NCI-H446 (cell line): ENCODE results near the gene THUMPD2.
"Not testable (repeated sequence)": the region's sequence is repeated elsewhere in the genome, so short reads cannot be mapped to it uniquely, and the experiment has no call there.

Experiments used
- DNase-seq, 2 experiments: peaks; one replicate each; lab custom pipeline; 2025; lab: John Stamatoyannopoulos, UW

THUMPD2 gene, protein sequence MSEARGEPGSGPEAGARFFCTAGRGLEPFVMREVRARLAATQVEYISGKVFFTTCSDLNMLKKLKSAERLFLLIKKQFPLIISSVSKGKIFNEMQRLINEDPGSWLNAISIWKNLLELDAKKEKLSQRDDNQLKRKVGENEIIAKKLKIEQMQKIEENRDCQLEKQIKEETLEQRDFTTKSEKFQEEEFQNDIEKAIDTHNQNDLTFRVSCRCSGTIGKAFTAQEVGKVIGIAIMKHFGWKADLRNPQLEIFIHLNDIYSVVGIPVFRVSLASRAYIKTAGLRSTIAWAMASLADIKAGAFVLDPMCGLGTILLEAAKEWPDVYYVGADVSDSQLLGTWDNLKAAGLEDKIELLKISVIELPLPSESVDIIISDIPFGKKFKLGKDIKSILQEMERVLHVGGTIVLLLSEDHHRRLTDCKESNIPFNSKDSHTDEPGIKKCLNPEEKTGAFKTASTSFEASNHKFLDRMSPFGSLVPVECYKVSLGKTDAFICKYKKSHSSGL

DNA sequence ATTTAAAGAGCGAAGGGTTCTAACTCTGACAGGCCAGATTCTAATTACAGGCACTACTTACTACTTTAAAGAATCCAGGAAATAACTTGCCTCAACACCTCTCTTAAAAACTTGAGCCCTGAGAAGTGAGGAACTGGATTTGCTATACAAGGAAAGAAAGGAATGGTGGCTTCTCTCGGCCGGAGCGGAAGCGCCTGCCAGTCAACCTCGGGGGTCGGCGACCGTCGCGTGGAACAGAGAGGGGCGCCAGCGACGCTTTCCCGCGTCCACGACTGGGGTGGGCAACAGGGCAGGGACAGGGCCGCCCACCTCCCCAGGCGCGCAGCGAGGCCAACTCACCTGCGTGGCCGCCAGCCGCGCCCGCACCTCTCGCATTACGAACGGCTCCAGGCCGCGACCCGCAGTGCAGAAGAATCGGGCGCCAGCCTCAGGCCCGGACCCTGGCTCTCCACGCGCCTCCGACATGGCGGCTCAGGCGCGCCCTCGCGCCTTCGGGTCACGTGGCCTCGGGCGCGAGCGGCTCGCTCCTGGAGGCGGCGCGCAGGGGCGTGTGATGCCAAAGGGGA is at the start of gene THUMPD2:
TSS of gene THUMPD2 (minus strand) at position 484 of the 566 bp plus-strand sequence. CDS start at position 465, 19 bp downstream.
- peak; percentile 53 to 84 for DNase-seq

- peak; percentile 44 to 74 for DNase-seq
These were observed 42.8 kb upstream of the THUMPD2 start for GRCh38 chr2:39821871-39822270.

DNA sequence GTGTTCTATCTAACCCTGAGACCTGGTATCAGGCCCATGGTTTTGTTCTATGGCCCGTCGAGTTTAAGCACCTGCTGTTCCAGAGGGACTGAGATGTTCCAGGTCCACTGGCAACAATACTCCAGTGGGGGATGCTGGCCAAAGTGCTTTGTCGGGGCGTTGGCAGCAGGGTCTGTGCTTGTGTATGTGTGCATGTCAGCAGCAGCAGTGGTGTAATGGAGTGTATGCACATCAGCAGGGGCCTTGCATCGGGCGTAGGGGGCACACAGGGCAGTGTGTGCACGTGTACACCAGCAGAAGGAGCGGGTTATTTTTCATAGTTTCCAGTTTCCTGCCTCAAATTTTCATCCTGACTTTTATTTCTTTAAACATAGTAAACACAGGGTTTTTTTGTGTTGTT is 37.8 kb upstream of the THUMPD2 start:
- no peak for DNase-seq

DNA sequence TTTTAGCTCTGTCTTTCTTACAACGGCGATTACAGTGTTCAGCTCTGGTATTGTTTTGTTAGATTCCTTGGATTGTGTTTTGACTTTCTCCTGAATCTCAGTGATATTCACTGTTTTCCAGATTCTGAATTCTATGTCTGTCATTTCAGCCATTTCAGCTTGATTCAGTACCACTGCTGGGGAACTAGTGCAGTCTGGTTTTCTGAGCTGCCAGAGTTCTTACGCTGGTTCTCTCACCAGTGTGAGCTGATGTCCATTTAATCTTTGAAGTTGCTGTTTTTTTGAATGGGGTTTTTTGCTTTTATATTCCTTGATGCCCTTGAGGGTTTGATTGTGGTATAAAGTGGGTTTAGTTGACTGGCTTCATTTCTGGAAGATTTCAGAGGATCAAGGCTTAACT is 37.4 kb upstream of the THUMPD2 start:
- DNase-seq = no peak

- DNase-seq = no peak
These were observed 27.0 kb upstream of the THUMPD2 start for GRCh38 chr2:39805936-39806608.

DNA sequence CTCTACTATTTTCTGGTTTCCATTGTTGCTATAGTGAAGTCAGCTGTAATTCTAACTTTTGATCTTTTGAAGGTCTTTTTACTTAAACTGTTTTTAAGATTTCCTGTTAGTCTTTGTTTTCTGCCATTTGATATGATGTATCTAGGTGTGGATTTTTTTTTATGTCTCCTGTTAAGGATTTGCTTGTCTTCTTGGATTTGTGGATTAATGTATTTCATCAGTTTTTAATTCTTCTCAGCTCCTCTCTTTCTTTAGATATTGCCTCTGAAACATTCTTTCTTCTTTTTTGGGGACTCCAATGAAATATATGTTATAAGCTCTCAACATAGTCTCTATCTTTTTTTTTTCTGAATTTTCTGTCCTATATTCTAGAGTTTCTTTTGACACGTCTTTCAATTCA is 24.8 kb upstream of the THUMPD2 start:
- DNase-seq = no peak

- DNase-seq = no peak
These were observed 21.7 kb upstream of the THUMPD2 start for GRCh38 chr2:39800752-39801151.

- DNase-seq = no peak
These were observed 17.1 kb upstream of the THUMPD2 start for GRCh38 chr2:39796134-39796533.

DNA sequence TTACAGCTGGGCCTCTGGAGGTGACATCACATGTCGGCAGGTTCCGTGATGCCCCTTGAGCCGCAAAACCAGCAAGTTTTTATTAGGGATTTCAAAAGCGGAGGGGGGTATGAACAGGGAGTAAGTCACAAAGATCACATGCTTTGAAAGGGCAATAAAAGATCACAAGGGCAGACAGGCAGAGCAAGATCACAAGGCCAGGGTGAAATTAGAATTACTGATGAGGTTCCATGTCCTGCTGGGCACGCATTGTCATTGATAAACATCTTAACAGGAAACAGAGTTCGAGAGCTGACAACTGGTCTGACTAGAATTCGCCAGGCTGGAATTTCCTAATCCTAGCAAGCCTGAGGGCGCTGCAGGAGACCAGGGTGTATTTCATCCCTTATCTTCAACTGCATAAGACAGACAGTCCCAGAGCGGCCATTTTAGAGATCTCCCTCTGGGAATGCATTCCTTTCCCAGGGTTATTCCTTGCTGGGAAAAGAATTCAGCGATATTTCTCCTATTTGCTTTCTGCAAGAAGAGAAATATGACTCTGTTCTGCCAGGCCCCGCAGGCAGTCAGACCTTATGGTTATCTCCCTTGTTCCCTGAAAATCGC is 11.3 kb upstream of the THUMPD2 start:
- not testable (repeated sequence) for DNase-seq

- no peak for DNase-seq
These were observed 8.9 kb upstream of the THUMPD2 start for GRCh38 chr2:39787950-39788349.

DNA sequence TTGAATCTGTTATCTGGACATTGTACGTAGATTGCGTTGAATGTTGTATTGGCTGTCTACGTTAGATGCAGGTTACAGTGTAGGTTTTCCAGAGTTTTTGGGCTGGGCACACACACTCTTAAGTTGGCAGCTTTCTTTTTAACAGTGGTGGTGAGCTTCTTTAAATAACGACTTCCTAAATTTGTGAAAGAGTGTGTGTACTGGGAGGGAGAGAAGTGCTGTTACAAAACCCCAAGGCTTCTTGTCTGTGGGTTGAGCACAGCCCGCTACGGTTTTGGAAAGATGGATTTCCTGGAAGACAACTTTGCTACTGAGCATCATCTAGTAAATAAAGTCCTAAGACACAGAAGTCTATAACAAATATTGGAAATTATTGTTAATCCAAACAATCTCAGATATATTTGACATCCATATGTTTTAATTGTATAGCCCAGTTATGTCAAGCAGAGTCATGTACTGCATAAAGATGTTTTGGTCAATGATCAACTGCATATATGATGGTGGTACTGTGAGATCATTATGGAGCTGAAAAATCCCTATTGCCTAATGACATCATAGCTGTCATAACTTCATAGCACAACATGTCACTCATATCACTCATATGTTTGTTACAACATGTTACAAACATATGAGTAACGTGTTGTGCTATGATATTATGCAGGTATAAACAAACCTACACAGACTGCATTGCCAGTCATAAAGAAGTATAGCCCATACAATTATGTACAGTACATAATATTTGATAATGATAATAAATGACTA is 7.9 kb upstream of the THUMPD2 start:
- DNase-seq = no peak

- no peak for DNase-seq
These were observed 3.5 kb upstream of the THUMPD2 start for GRCh38 chr2:39782591-39782990.

DNA sequence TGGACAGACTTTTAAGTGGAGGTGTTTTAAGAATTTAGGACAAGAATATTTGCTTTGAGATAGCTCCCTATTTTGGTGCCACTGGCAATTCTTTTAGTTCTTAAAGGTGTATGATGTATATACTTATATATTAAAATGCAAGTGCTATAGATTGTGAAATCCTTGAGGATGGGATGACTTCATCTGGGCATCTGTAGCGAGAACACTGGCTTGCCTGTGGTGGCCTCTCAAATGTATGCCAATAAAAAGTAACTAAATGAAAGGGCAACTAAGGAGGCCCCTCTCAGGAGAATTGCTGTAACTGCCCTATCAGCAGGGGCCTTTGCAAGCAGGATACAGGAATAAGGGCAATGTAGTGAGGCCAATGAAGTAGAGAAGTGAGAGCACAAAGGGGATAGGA is 2.6 kb upstream of the THUMPD2 start:
- no peak for DNase-seq

DNA sequence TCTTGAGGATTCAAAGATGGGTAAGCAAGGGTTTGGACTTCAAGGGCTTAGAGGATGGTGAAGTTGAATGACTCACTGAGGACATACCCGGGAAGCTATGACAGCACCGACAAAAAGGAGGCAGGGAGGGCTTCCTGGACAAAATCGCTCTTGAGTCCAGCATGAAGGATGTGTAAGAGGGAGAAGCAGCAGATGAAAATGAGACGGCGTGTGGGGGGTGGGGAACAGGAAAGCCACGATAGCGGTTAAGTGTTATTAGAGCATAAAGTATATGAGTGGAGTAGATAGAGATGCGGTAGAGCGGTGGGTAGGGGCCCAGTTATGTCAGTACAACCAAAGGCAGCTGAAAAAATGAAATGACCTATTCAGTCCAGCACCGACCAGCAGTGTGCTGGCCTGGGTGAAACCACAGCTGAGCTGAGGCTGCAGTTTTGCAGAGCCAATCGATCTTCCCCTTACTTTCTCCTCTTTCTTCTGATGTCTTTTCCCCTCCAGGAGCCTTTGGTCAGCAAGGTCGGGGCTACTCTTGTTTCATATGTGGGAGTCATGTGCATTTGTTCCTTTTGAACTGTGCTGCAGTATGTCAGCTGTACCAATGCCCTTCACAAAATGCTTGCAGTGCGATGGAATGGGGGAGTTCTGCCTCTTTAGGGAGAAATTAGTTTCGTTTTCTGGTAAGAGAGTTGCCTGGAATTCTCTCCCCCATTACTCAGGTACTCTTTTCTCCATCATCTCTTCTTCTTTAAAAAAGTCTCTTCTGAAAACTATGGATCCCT is 2.0 kb upstream of the THUMPD2 start:
- DNase-seq = no peak

DNA sequence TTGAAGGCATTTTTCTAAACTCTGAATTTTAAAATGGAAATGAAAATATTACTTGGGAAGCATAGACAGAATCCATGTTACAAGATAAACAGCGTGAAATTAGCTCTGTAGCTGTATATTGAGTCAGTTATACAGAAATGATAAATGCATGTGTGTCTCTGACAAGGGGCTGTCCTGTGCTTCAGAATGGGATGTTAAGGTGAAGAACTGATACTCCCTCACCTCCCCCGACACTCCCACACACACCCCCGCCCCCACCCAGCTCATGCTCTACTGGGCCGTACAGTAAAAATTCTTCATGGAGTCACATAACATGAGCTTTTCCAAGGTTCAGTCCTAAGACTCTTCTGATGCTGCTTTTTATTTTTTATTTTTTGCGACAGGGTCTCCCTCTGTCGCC is 869 bp upstream of the THUMPD2 start:
- no peak for DNase-seq

DNA sequence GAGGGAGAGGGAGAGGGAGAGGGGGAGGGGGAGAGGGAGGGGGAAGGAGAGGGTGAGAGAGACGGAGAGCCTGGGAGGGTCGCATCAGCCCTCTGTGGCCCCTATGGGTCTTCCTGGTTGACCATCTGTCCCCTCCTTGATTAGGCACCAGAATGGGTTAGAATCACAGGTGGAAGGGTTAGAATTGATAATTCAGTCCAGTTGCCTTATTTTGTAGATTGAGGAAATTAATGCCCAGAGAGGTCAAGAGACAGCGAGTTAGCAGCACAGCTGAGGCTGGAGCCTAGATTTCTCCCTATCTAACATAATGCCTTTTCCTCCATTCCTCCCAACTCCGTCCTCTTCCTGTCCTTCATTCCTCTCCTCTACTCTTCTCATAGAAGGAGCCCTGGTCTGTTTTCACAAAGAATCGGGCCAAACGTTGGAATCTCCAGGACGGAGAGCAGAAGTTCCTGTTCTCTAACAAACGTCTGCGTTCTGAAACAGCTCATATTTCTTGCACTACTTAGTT is 338 bp upstream of the THUMPD2 start:
- no peak for DNase-seq

DNA sequence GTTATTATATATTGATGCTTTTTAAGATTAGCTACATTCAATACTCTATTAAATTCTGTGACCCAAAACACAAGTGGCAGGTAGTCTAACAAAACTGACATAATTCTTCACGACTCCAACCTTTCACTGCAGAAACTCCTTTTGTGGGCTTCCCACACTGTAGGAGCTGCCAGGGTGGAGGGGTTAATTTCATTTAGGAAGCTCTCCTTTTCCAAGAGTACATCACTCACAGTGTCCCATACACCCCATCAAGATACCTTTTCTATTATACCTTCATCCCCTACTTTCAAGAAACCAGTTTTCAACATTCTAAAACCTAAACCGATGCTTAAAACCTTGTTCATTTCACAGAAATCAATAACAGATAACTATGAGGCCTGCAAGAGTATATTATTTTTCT is 825 bp downstream of the THUMPD2 start:
- no peak for DNase-seq

DNA sequence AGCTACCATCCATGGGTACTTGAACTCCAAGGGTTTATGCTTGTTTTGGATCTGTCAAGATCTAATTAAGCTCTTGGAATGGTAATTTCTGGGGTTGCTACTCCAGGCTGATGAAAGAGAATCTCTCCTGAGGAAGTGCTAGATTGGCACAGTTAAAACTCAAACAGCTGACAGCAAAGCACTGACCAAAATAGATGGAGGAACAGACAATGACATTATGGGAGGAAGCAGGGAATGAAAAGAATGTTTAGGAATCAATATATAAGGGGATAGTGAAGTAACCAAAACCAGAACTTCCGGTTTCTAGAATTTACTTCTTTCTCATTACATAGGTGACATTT is 6.3 kb downstream of the THUMPD2 start:
- no peak for DNase-seq

GRCh38 chr2:39772086-39772811 is 6.8 kb downstream of the THUMPD2 start:
- DNase-seq = no peak

GRCh38 chr2:39762448-39762847 is 16.6 kb downstream of the THUMPD2 start:
- no peak for DNase-seq
